ENCODE results near the gene NFAT5.
"Not testable (repeated sequence)": the region's sequence is repeated elsewhere in the genome, so short reads cannot be mapped to it uniquely, and the experiment has no call there.

- not testable (repeated sequence) for TF ChIP-seq CTCF (IDR thresholded peaks at IDR 0.05); ZFX (IDR thresholded peaks at IDR 0.05; ENCODE audit: borderline replicate concordance)
Observed at GRCh38 chr16:69584493-69584892, 18.7 kb downstream of the NFAT5 start.

Data from 22Rv1 (cell line).